Hepatocyte (in vitro differentiated cells): ENCODE measurements around the gene TTLL9.

Source experiments
- EZH2 ChIP-seq: fragments of 200-600 bp; sonication (generic); IDR thresholded peaks from 2 replicates; pipeline ENCODE4 v1.6.1; 2016; ENCODE audit warnings: antibody characterized with exemption, mild to moderate bottlenecking, borderline replicate concordance
- EZH2phosphoT487 ChIP-seq: fragments of 200-600 bp; sonication (generic); IDR thresholded peaks from one replicate; pipeline ENCODE4 v1.6.1; 2018; ENCODE audit warnings: antibody characterized with exemption, mild to moderate bottlenecking, low read depth, moderate library complexity; ENCODE audit not compliant: unreplicated experiment, severe bottlenecking
- TF ChIP-seq, protein P1 (sequence below): fragments of 200-600 bp; sonication (generic); IDR thresholded peaks from 2 replicates; pipeline ENCODE4 v1.5.1; 2016; ENCODE audit warnings: antibody characterized with exemption, mild to moderate bottlenecking; ENCODE audit not compliant: poor library complexity

DNA sequence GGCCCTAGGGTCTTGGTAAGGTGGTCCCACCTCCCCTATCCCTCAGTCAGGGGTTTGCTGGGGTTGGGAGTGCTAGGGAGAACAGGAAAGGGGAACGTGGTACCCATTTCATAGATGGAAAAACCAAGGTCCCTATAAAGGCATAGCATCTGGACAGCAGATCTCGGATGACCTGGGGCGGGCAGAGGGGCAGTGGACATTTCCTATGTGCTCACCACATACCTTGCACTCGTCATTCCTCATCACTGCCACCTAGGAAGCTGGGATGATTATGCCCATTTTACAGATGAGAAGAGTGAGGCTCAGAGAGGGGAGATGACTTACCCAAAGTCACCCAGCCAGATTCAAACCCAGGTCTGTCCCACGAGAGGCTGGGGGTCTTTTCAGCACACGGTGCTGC, 39.2 kb upstream of the TTLL9 start:
- TF ChIP-seq, protein P1, sequence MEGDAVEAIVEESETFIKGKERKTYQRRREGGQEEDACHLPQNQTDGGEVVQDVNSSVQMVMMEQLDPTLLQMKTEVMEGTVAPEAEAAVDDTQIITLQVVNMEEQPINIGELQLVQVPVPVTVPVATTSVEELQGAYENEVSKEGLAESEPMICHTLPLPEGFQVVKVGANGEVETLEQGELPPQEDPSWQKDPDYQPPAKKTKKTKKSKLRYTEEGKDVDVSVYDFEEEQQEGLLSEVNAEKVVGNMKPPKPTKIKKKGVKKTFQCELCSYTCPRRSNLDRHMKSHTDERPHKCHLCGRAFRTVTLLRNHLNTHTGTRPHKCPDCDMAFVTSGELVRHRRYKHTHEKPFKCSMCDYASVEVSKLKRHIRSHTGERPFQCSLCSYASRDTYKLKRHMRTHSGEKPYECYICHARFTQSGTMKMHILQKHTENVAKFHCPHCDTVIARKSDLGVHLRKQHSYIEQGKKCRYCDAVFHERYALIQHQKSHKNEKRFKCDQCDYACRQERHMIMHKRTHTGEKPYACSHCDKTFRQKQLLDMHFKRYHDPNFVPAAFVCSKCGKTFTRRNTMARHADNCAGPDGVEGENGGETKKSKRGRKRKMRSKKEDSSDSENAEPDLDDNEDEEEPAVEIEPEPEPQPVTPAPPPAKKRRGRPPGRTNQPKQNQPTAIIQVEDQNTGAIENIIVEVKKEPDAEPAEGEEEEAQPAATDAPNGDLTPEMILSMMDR: no peak
- TF ChIP-seq EZH2phosphoT487 (no peak), EZH2 (no peak)
